ENCODE results near the gene LAG3.

The LAG3 gene

GRCh38 chr12:6753772-6754356 is 18.5 kb upstream of the LAG3 start:
- no peak for DNase-seq (ENCODE audit: low read depth, low spot score)

DNA sequence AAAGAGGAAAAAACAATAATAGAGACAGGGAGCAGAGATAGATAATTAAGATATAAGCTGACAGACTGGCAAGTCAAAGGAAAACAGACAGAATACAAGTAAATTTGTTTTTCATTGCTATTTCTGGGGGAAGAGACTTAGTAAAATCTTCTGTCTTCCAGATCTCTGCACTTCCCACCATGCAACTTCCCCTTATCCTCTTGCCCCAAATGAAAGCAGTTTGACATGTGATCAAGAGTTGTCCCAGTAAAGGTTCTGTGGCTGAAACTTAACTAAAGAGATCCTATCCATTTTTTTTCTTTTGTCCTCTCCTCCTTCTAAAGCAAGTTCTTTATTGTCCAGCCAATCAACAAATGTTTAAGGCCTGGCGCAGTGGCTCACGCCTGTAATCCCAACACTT is 17.9 kb upstream of the LAG3 start:
- no peak for DNase-seq (ENCODE audit: low read depth, low spot score)

DNA sequence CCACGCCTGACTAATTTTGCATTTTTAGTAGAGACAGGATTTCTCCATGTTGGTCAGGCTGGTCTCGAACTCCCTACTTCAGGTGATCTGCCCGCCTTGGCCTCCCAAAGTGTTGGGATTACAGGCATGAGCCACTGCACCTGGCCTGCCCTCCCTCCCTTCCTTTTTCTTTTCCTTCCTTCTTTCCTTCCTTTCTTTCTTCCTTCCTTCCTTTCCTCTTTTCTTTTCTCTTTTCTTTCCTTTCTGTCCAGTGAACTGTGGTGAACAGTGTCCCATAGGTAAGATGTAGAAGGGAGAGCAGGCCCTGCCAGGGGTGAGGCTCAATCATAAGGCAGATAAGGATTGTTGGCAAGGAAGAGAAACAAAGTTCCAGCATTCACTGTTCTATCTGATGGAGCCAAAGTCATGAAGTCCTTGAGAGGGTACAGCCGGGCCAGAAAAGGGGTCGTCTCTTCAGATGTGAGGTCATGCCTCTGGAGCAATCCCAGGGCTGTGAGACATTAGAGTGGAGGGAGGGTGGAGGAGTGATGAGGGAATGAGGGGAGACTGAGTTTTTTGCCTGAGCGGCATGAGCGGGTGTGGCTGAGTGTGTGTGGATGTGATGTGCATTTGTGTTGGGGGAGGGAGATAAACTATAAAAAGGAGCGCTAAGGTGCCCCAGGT is 15.2 kb upstream of the LAG3 start:
- DNase-seq (ENCODE audit: low read depth, low spot score) = no peak

GRCh38 chr12:6758506-6759095 is 13.7 kb upstream of the LAG3 start:
- no peak for DNase-seq (ENCODE audit: low read depth, low spot score)

- DNase-seq (ENCODE audit: low read depth, low spot score) = no peak
Measured at GRCh38 chr12:6759741-6760140, 12.6 kb upstream of the LAG3 start.

DNA sequence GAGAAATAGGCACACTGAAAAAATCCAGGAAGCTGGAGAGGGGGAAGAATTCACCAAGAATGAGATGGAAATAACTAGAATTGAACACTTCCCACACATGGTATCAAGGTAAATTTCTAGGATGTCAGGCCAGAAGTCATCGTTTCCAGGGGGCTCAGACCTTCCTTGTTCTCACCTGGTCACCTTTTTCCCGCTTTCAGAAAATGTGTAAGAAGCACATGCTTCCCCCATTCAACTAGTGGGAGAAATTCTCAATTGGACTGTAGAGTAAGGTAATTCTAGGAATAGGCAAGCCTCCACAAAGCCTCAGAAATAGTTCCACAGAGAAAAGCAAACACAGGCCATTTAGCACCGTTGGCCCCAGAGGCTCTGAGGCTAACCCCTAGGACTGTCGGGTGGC is 8.9 kb upstream of the LAG3 start:
- DNase-seq (ENCODE audit: low read depth, low spot score) = no peak

- peak; percentile 97 for DNase-seq (ENCODE audit: low read depth, low spot score)
Measured at GRCh38 chr12:6764011-6764828, 8.1 kb upstream of the LAG3 start.

DNA sequence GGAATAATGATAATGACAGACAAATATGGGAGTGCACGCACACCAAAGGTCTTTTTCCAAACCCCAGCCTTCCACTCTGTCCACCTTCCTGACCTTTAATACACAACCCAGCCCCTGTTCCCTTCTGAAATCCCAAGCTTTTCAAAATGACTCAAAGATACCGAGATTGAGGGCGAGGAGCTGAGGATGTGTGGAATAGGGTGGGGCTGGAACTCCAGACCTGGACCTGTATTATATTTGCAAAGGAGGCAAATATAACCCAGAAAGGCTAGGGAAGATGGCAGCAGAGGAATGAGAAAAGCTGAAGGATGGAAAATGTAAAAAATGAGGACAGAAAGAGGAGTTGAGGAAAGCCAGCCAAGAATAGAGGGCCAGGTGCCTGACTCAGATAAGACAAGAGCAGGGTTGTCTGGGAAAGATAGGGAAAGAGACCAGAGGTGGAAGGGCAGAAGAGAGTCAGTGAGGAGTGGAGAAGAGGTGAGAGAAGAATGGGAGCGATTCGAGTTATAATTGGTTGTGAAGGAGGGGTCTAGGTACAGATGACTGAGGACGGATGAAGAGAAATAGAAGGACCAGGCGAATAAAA is 7.2 kb upstream of the LAG3 start:
- no peak for DNase-seq (ENCODE audit: low read depth, low spot score)

DNA sequence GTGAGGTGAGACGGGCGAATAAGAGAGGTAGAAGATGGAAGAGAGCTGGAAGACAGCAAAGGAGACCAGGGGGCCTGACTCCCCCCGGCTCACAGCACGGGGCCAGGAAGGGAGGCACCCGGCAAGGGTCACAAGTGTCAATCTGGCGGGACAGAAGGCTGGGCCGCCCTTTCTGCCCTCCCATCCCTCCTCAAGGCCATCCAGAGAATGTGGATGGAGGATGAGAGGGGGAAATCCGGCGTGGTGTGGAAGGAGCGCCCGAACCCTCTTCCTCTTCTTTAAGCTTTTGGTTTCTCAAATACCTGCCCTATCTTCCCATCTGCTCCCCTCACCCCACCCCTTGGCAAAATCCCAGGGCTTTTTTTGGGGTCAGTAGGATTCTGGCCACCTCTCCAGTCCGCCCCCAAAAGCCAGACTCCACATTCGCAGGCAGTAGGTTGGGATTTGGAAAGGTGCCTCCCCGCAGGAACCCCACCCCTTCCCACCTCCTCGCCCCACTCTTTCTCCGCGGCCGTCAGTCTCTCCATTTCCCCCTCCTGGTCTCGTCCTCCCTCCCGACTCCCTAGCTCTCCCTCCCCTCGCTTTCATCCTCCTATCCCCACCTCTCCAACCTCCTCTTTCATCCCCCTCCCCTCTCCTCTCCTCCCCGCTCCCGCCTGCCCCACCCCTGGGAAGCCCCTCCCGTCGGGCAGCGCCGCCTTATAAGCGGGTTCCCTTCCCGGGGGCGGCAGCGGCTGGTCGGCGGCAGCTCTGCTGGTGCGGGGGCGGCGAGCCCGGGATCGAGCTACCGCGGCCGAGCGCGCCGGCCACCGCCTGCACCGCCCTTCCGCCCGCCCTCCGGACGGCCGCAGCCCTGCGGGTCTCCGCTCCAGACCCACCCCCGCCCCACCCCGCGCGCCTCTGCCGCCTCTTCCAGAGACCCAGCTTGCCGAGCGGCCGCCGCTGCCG is 6.4 kb upstream of the LAG3 start, which contains the start of gene PTMS:
Gene PTMS (plus strand): TSS at position 730 of the 948 bp plus-strand sequence. CDS start 343 bp downstream, outside the sequence.
- DNase-seq (ENCODE audit: low read depth, low spot score) = peak; percentile 69

DNA sequence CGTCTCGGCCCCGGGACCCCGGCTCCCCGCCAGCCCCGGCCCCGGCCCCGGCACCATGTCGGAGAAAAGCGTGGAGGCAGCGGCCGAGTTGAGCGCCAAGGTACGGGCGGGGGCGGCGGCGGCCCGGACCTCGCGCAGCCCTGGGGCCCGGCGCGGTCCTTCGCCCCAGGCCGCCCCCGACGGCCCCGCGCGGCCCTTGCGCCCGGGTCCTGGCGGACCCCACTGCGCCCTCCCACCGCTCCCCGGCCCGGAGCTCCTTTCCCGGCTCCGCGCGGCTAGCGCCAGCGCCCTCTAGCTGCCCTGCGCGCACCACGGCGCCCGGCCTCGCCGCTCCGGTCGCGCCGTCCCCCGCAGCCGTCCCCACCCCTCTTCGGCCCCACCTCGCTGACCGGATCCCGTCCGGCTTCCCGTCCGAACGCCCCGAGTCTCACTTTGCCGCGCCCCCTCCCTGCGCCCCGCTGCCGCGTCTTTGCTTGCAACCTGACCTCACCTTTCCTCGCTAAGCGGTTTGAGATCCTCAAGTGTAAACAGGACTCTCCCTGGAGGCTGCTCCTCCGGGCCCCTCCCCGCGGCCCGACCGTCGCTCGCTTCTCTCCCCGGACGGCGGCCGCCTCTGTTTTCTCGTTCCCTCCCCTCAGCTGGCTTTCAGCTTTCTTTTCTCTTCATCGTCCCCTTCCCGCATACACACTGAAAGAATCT is 5.5 kb upstream of the LAG3 start:
- no peak for DNase-seq (ENCODE audit: low read depth, low spot score)

- DNase-seq (ENCODE audit: low read depth, low spot score) = no peak
Measured at GRCh38 chr12:6767353-6768319, 4.7 kb upstream of the LAG3 start.

- DNase-seq (ENCODE audit: low read depth, low spot score) = no peak
Measured at GRCh38 chr12:6768437-6768914, 3.8 kb upstream of the LAG3 start.

GRCh38 chr12:6768990-6769389 is 3.3 kb upstream of the LAG3 start:
- DNase-seq (ENCODE audit: low read depth, low spot score) = no peak

- DNase-seq (ENCODE audit: low read depth, low spot score) = no peak
Measured at GRCh38 chr12:6769666-6770065, 2.7 kb upstream of the LAG3 start.

DNA sequence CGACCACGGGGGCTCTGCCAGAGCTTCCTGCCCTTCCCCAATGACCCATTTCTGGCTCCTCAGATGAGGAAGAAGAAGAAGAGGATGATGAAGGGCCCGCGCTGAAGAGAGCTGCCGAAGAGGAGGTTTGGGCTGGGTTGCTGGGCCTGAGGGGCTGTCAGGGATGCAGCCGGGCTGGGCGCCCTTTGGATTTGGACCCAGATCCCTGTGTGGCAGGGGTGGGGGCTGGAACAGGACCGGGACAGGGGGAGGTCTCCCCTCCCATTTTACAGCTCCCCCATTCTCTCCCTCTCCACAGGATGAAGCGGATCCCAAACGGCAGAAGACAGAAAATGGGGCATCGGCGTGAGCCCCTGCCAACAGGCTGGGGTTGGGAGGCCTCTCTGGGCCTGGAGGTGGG is 2.2 kb upstream of the LAG3 start:
- DNase-seq (ENCODE audit: low read depth, low spot score) = no peak

DNA sequence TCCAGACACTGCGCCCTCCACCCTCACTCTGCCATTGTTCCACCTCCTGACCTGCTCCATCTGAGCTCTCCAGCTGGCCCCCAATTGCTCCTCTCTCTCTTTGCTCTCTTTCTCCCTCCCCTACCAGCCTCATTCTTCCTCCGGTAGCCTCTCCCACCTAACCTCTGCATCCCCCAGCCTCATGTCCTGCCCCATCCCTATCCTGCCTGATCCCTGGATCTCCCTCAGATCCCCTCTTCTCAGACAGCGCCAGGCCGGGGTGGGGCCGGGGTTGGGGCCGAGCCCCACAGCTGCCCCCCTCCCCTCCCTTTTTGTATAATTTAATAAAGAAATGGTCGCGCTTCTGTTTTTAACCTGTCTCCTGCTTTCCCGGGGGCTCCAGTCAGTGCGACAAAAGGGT is 1.7 kb upstream of the LAG3 start:
- no peak for DNase-seq (ENCODE audit: low read depth, low spot score)

DNA sequence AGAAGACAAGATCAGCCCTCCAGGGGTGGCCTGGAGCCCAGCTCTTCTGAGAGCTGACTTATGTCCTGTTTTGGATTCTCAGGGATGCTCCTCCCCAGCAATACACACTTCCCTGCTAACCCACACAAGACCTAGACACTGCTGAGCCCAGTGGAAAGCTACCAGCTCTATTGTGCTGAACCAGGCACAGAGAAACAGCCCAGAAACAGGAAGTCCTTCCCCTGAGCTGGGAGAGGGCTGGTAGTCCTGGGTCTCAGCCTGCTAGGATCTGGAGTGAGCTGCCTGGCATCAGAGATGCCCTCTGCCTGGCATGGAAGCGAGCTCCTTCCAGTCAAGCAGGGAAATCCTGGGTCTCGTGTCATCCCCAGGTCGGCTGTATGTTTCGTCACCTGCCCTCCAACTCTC is 1.2 kb upstream of the LAG3 start:
- DNase-seq (ENCODE audit: low read depth, low spot score) = no peak

DNA sequence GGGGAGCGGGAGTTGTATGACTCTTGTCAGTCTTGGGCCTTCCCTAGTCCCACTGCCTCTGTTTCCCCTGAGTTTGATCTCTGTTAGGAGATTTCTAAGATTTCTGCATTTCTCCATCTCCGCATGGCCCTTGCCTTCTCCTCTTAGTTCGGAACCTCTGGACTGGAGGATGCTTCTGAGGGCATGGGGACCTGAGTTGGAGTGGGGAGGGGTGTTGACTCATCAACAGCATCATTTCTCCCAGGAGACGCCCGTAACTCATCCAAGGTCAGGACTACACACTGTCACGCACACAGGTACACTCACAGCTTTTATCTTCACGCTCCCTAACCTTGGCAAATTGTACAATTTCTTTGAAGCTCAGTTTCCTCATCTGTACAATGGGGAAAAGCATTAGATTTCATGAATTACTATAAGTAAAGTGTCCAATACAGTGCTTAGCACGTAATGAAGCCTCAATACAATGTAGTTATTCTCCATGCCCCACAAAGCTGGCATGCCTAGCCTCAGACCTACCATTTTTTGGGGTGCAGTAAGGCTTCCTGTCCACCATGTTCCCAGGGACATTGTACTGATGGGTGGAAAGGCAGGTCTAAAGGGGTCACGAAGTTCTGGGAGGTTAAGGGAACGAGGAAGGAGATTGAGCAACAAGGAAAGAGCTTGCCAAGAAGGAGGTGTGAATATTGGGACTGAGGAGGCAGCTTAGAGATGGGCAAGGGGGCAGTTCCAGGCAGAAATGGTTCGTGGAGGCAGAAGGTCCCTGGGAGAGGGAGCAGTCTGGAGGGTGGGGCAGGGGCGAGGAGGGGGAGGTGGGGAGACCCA is 600 bp upstream of the LAG3 start:
- DNase-seq (ENCODE audit: low read depth, low spot score) = no peak

Measured in smooth muscle cell of the brain vasculature (primary cell).